CD4-positive, alpha-beta memory T cell (primary cell): Measurements from ENCODE around the gene ADGRG6. TPM values are rescaled to one million over a fixed set of nuclear protein-coding genes. Genes with fewer than 3 reads are reported as not detected.

ENCODE experiments used
- CTCF ChIA-PET: fragments of 350-600 bp; sonication (Branson Sonifier 250); formaldehyde crosslinking; loops from one replicate; lab custom pipeline; 2021; ENCODE audit warnings: inconsistent platforms; ENCODE audit not compliant: partially characterized antibody; lab: Charles Lee
- POLR2A ChIA-PET: fragments of 350-600 bp; sonication (Branson Sonifier 250); formaldehyde crosslinking; loops from one replicate; lab custom pipeline; 2021; ENCODE audit not compliant: partially characterized antibody; lab: Charles Lee
- DNase-seq, 5 donors: peaks; one replicate each; pipeline versions ENCODE4 v3.0.0 to v3.0.0-alpha.2; 2020 to 2022; ENCODE audit warnings: mixed read lengths in 1 of 5
- H3K27ac ChIP-seq: one replicate; pipeline ENCODE4 v1.7.0; 2013; ENCODE audit warnings: low read depth, low read length
- H3K27me3 ChIP-seq: 2 replicates; pipeline ENCODE4 v1.7.0; 2013; ENCODE audit warnings: mild to moderate bottlenecking, low read length, moderate library complexity; ENCODE audit not compliant: insufficient read depth
- H3K36me3 ChIP-seq: 2 replicates; pipeline ENCODE4 v1.7.0; 2013; ENCODE audit warnings: mild to moderate bottlenecking, low read length, moderate library complexity; ENCODE audit not compliant: insufficient read depth
- H3K4me1 ChIP-seq: 2 replicates; pipeline ENCODE4 v1.7.0; 2013; ENCODE audit warnings: mild to moderate bottlenecking, low read length, moderate library complexity; ENCODE audit not compliant: insufficient read depth
- H3K4me3 ChIP-seq, 2 donors: one replicate each; pipeline ENCODE4 v1.7.0; 2013; ENCODE audit warnings: low read length in 2 of 2, mild to moderate bottlenecking in 1 of 2
- H3K9me3 ChIP-seq, 2 donors: one replicate each; pipeline ENCODE4 v1.7.0; 2013; ENCODE audit warnings: low read length in 2 of 2, control low read depth in 1 of 2; ENCODE audit not compliant: control insufficient read depth in 1 of 2
- H3K27ac Mint-ChIP-seq, 7 donors: one replicate each; pipeline ENCODE4 v1.8.0; 2020 to 2021; ENCODE audit warnings: mixed read lengths in 7 of 7, mild to moderate bottlenecking in 6 of 7, inconsistent platforms in 3 of 7, moderate library complexity in 3 of 7
- H3K27me3 Mint-ChIP-seq, 2 donors: one replicate each; pipeline ENCODE4 v1.8.0; 2020 to 2021; ENCODE audit warnings: mixed read lengths in 2 of 2
- H3K36me3 Mint-ChIP-seq, 2 donors: one replicate each; pipeline ENCODE4 v1.8.0; 2020 to 2021; ENCODE audit warnings: mixed read lengths in 2 of 2, inconsistent platforms in 1 of 2, mild to moderate bottlenecking in 1 of 2
- H3K4me1 Mint-ChIP-seq, 4 donors: one replicate each; pipeline ENCODE4 v1.8.0; 2020 to 2021; ENCODE audit warnings: mixed read lengths in 4 of 4, mild to moderate bottlenecking in 1 of 4
- H3K4me3 Mint-ChIP-seq, 8 donors: one replicate each; pipeline ENCODE4 v1.8.0; 2020 to 2021; ENCODE audit warnings: mixed read lengths in 8 of 8, mild to moderate bottlenecking in 7 of 8, moderate library complexity in 6 of 8, inconsistent platforms in 3 of 8
- H3K9me3 Mint-ChIP-seq, 8 donors: one replicate each; pipeline ENCODE4 v1.8.0; 2020 to 2021; ENCODE audit warnings: mixed read lengths in 8 of 8, mild to moderate bottlenecking in 5 of 8, inconsistent platforms in 3 of 8, moderate library complexity in 1 of 8
- intact Hi-C: fragments of 100-400 bp; cut with micrococcal nuclease; formaldehyde crosslinking; loops from one replicate; pipeline ENCODE4 v1.15.1; 2023
- polyA plus RNA-seq, 2 donors: library from polyadenylated mRNA; unstranded; fragments of 300-500 nt; fragmentation: Illumina TruSeq; gene quantifications; one replicate each; pipeline ENCODE4 v1.2.3, GENCODE V29; 2021
- total RNA-seq, 2 experiments: library from RNA; stranded (reverse); gene quantifications; one replicate each; pipeline ENCODE4 v1.2.3, GENCODE V29; 2021

ADGRG6 gene
- total and polyA plus RNA-seq, 4 experiments from 2014 or later: 0.22 to 0.47 TPM; not detected in 2

- no peak for DNase-seq
- Mint-ChIP-seq H3K4me3 (no peak overlapping the region), H3K9me3 (no peaks in the 10 kb centered on the region), H3K27me3 (peaks cover 0 to 5% of the 10 kb centered on the region in 2 donors), H3K4me1 (peaks cover 0 to 7% (median 3%) of the 10 kb centered on the region in 4 donors), H3K36me3 (no peaks in the 10 kb centered on the region), H3K27ac (no peak overlapping the region)
- Histone ChIP-seq H3K4me3 (no peak overlapping the region), H3K27me3 (no peaks in the 10 kb centered on the region), H3K4me1 (peaks cover 6% of the 10 kb centered on the region), H3K27ac (no peak overlapping the region), H3K36me3 (no peaks in the 10 kb centered on the region), H3K9me3 (no peaks in the 10 kb centered on the region)
- ChIA-PET POLR2A (no interaction called here), CTCF (no interaction called here)
- intact Hi-C loops: no loop called here
Measured at GRCh38 chr6:142413111-142413510, 111.3 kb downstream of the ADGRG6 start.

GRCh38 chr6:142414462-142415250 lies 112.8 kb downstream of the ADGRG6 start:
- no peaks in the 10 kb centered on the region for H3K4me1 Mint-ChIP-seq

GRCh38 chr6:142416179-142416578 lies 114.4 kb downstream of the ADGRG6 start:
- Histone ChIP-seq H3K4me3 (no peak overlapping the region), H3K36me3 (no peaks in the 10 kb centered on the region), H3K27ac (no peak overlapping the region), H3K4me1 (no peaks in the 10 kb centered on the region), H3K27me3 (no peaks in the 10 kb centered on the region), H3K9me3 (no peaks in the 10 kb centered on the region)
- DNase-seq: no peak
- no peaks in the 10 kb centered on the region for H3K4me1 Mint-ChIP-seq
- H3K9me3 Mint-ChIP-seq: no peaks in the 10 kb centered on the region
- ChIA-PET POLR2A (no interaction called here), CTCF (no interaction called here)
- intact Hi-C loops: no loop called here
- H3K4me3 Mint-ChIP-seq: no peak overlapping the region
- H3K27me3 Mint-ChIP-seq: peaks cover 0 to 5% of the 10 kb centered on the region in 2 donors
- no peak overlapping the region for H3K27ac Mint-ChIP-seq
- H3K36me3 Mint-ChIP-seq: no peaks in the 10 kb centered on the region

More at GRCh38 chr6:142414462-142415250, 112.8 kb downstream of the ADGRG6 start:
- H3K36me3 ChIP-seq: no peaks in the 10 kb centered on the region
- Mint-ChIP-seq H3K9me3 (no peaks in the 10 kb centered on the region), H3K27ac (no peak overlapping the region), H3K4me3 (peak overlapping the region in 1 of 8 donors; percentile 61), H3K36me3 (no peaks in the 10 kb centered on the region), H3K27me3 (peaks cover 0 to 5% of the 10 kb centered on the region in 2 donors)
- H3K4me3 ChIP-seq: no peak overlapping the region
- no peak for DNase-seq
- intact Hi-C loops: no loop called here
- no peaks in the 10 kb centered on the region for H3K4me1 ChIP-seq
- no peaks in the 10 kb centered on the region for H3K27me3 ChIP-seq
- no peaks in the 10 kb centered on the region for H3K9me3 ChIP-seq
- H3K27ac ChIP-seq: no peak overlapping the region
- ChIA-PET CTCF (no interaction called here), POLR2A (no interaction called here)

GRCh38 chr6:142416686-142417085 lies 114.9 kb downstream of the ADGRG6 start:
- ChIA-PET POLR2A (no interaction called here), CTCF (no interaction called here)
- no peaks in the 10 kb centered on the region for H3K36me3 ChIP-seq
- intact Hi-C loops: no loop called here
- H3K9me3 ChIP-seq: no peaks in the 10 kb centered on the region
- H3K4me3 Mint-ChIP-seq: no peak overlapping the region
- H3K4me1 ChIP-seq: no peaks in the 10 kb centered on the region
- H3K27ac Mint-ChIP-seq: no peak overlapping the region
- H3K4me1 Mint-ChIP-seq: no peaks in the 10 kb centered on the region
- H3K4me3 ChIP-seq: no peak overlapping the region
- H3K27me3 Mint-ChIP-seq: peaks cover 0 to 5% of the 10 kb centered on the region in 2 donors
- H3K9me3 Mint-ChIP-seq: no peaks in the 10 kb centered on the region
- H3K27me3 ChIP-seq: no peaks in the 10 kb centered on the region
- DNase-seq: no peak
- H3K36me3 Mint-ChIP-seq: no peaks in the 10 kb centered on the region
- H3K27ac ChIP-seq: no peak overlapping the region

- POLR2A ChIA-PET: no interaction called here
- no peak overlapping the region for H3K4me3 ChIP-seq
- Mint-ChIP-seq H3K36me3 (no peaks in the 10 kb centered on the region), H3K27me3 (no peaks in the 10 kb centered on the region), H3K4me3 (no peak overlapping the region), H3K27ac (no peak overlapping the region), H3K4me1 (no peaks in the 10 kb centered on the region), H3K9me3 (no peaks in the 10 kb centered on the region)
- intact Hi-C loops: no loop called here
- no peaks in the 10 kb centered on the region for H3K4me1 ChIP-seq
- H3K27me3 ChIP-seq: no peaks in the 10 kb centered on the region
- CTCF ChIA-PET: interaction anchor here (0.7 kb wide), 1 partner anchor 14 kb away, joined by 5 read pairs; no protein-coding TSS in a partner anchor
- H3K9me3 ChIP-seq: no peaks in the 10 kb centered on the region
- no peak for DNase-seq
- H3K27ac ChIP-seq: no peak overlapping the region
- H3K36me3 ChIP-seq: no peaks in the 10 kb centered on the region
Measured at GRCh38 chr6:142417331-142417750, 115.5 kb downstream of the ADGRG6 start.

GRCh38 chr6:142419071-142419470 lies 117.3 kb downstream of the ADGRG6 start:
- Mint-ChIP-seq H3K9me3 (no peaks in the 10 kb centered on the region), H3K36me3 (no peaks in the 10 kb centered on the region), H3K4me1 (no peaks in the 10 kb centered on the region), H3K4me3 (no peak overlapping the region), H3K27ac (no peak overlapping the region), H3K27me3 (no peaks in the 10 kb centered on the region)
- ChIA-PET POLR2A (no interaction called here), CTCF (interaction anchor here (0.6 kb wide), 1 partner anchor 1009 kb away, joined by 3 read pairs; no protein-coding TSS in a partner anchor)
- Histone ChIP-seq H3K27ac (no peak overlapping the region), H3K36me3 (no peaks in the 10 kb centered on the region), H3K9me3 (no peaks in the 10 kb centered on the region), H3K4me1 (no peaks in the 10 kb centered on the region), H3K4me3 (no peak overlapping the region), H3K27me3 (no peaks in the 10 kb centered on the region)
- DNase-seq: no peak
- intact Hi-C loops: no loop called here

GRCh38 chr6:142420802-142421201 lies 119.0 kb downstream of the ADGRG6 start:
- Mint-ChIP-seq H3K36me3 (no peaks in the 10 kb centered on the region), H3K4me3 (no peak overlapping the region), H3K9me3 (peaks cover 0 to 10% (median 2%) of the 10 kb centered on the region in 8 donors), H3K27me3 (peaks cover 3% of the 10 kb centered on the region in 2 donors), H3K4me1 (no peaks in the 10 kb centered on the region), H3K27ac (no peak overlapping the region)
- ChIA-PET CTCF (no interaction called here), POLR2A (no interaction called here)
- DNase-seq: no peak
- Histone ChIP-seq H3K9me3 (no peaks in the 10 kb centered on the region), H3K36me3 (no peaks in the 10 kb centered on the region), H3K4me3 (no peak overlapping the region), H3K27ac (no peak overlapping the region), H3K4me1 (no peaks in the 10 kb centered on the region), H3K27me3 (no peaks in the 10 kb centered on the region)
- intact Hi-C loops: no loop called here
